Measurements from ENCODE around the gene CCDC47. TPM values are rescaled to one million over a fixed set of nuclear protein-coding genes. Genes with fewer than 3 reads are reported as not detected.

The CCDC47 gene
- total RNA-seq, 1 experiment from 2014 or later = 104 TPM

DNA sequence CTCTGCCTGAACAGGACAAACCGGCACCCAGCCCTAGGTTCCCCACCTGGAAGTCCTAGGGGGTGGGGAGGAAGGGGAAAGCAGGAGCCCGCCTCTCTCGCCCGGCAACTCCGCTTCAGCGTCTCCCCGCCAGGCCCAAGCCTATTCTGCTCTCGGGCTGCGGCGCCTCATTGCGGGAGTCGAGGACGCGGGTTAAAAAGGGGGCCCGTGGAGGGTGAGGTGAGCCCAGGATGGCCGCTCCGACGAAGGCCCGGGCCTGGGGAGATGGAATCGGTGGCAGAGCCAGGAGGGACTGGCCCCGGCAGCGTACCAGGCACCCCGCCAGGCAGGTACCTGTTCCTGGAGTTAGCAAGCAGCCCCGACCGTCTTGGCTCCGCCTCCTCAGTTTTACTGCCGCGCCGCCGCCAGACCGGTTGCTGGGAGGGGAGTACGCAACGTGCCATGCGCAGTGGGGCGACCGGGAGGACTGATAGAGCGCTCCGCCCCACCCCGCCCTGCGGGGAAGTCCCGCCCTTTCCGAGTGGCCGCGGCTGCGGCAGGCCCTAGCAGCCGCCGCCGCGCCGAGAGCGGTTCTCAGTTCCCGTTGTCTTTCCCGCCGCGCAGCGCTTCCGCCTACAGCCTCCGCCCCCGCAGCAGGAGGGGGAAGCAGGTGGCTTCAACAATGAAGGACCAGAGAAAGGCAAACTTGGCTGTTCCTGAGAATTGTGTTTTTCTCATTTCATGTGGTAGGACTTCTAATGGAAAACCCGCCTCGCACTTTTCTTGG lies 31.8 kb downstream of the CCDC47 start, which contains the start of gene STRADA:
TSS of gene STRADA (minus strand) at position 392 of the 766 bp plus-strand sequence. CDS start 13,430 bp downstream, outside the sequence.
- TF ChIP-seq EZH2 (IDR thresholded peaks at IDR 0.05; ENCODE audit: borderline replicate concordance, low read depth, low read length, poor library complexity, severe bottlenecking) = no peak
- TF ChIP-seq, protein P1, sequence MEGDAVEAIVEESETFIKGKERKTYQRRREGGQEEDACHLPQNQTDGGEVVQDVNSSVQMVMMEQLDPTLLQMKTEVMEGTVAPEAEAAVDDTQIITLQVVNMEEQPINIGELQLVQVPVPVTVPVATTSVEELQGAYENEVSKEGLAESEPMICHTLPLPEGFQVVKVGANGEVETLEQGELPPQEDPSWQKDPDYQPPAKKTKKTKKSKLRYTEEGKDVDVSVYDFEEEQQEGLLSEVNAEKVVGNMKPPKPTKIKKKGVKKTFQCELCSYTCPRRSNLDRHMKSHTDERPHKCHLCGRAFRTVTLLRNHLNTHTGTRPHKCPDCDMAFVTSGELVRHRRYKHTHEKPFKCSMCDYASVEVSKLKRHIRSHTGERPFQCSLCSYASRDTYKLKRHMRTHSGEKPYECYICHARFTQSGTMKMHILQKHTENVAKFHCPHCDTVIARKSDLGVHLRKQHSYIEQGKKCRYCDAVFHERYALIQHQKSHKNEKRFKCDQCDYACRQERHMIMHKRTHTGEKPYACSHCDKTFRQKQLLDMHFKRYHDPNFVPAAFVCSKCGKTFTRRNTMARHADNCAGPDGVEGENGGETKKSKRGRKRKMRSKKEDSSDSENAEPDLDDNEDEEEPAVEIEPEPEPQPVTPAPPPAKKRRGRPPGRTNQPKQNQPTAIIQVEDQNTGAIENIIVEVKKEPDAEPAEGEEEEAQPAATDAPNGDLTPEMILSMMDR (conservative IDR thresholded peaks at IDR 0.05; ENCODE audit: low read depth, low read length) = no peak
- CTCF ChIA-PET = interaction anchor here (0.7 kb wide), 1 partner anchor 41 kb away, joined by 3 read pairs; no protein-coding TSS in a partner anchor
- Histone ChIP-seq H3K27ac (ENCODE audit: low read depth, low read length, poor library complexity, severe bottlenecking) (peak within 1 kb of the TSS; percentile 93), H3K9me3 (ENCODE audit: low read depth, low read length, poor library complexity, severe bottlenecking) (no peaks in the 10 kb centered on the region), H3K4me3 (ENCODE audit: low read depth, low read length, poor library complexity, severe bottlenecking) (peak within 1 kb of the TSS; percentile 91), H3K27me3 (replicated peaks; ENCODE audit: insufficient read depth, low read depth, low read length, poor library complexity) (no peaks in the 10 kb centered on the region), H3K4me1 (ENCODE audit: insufficient read depth, low read length, poor library complexity, severe bottlenecking) (peaks cover 4% of the 10 kb centered on the region), H3K36me3 (ENCODE audit: insufficient read depth, low read length, poor library complexity, severe bottlenecking) (peaks cover 8% of the 10 kb centered on the region)
- POLR2A ChIA-PET (ENCODE audit: low non-redundant PET) = no interaction called here
- intact Hi-C loops (cut with micrococcal nuclease; ENCODE audit: unreplicated experiment) = no loop called here
- DNase-seq (ENCODE audit: low spot score) = peak; percentile 99
- BruUV-seq (replicated peaks) = no TSS peak

DNA sequence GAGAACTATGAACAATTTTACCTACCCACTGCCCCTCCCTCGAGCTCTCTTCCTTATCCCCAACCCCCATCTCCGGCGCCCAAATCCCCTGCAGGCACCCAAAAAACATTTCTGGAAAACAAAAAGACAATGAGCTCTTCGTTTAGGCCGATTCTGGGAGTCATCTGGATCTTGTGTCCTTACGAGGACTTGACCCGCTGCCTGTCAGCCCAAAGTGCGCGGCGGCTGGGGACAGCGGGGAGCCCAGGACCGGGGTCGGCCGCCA lies 32.3 kb downstream of the CCDC47 start:
- no peak for DNase-seq (ENCODE audit: low spot score)
- no peaks in the 10 kb centered on the region for H3K9me3 ChIP-seq (ENCODE audit: low read depth, low read length, poor library complexity, severe bottlenecking)
- no TSS peak for BruUV-seq (replicated peaks)
- H3K27me3 ChIP-seq (replicated peaks; ENCODE audit: insufficient read depth, low read depth, low read length, poor library complexity) = no peaks in the 10 kb centered on the region
- TF ChIP-seq, protein P1 (conservative IDR thresholded peaks at IDR 0.05; ENCODE audit: low read depth, low read length) = no peak
- no peak for TF ChIP-seq EZH2 (IDR thresholded peaks at IDR 0.05; ENCODE audit: borderline replicate concordance, low read depth, low read length, poor library complexity, severe bottlenecking)
- H3K27ac ChIP-seq (ENCODE audit: low read depth, low read length, poor library complexity, severe bottlenecking) = peak overlapping the region; percentile 93
- H3K36me3 ChIP-seq (ENCODE audit: insufficient read depth, low read length, poor library complexity, severe bottlenecking) = peaks cover 3% of the 10 kb centered on the region
- intact Hi-C loops (cut with micrococcal nuclease; ENCODE audit: unreplicated experiment) = no loop called here
- ChIA-PET CTCF (no interaction called here), POLR2A (ENCODE audit: low non-redundant PET) (no interaction called here)
- peak overlapping the region; percentile 91 for H3K4me3 ChIP-seq (ENCODE audit: low read depth, low read length, poor library complexity, severe bottlenecking)
- peaks cover 4% of the 10 kb centered on the region for H3K4me1 ChIP-seq (ENCODE audit: insufficient read depth, low read length, poor library complexity, severe bottlenecking)

DNA sequence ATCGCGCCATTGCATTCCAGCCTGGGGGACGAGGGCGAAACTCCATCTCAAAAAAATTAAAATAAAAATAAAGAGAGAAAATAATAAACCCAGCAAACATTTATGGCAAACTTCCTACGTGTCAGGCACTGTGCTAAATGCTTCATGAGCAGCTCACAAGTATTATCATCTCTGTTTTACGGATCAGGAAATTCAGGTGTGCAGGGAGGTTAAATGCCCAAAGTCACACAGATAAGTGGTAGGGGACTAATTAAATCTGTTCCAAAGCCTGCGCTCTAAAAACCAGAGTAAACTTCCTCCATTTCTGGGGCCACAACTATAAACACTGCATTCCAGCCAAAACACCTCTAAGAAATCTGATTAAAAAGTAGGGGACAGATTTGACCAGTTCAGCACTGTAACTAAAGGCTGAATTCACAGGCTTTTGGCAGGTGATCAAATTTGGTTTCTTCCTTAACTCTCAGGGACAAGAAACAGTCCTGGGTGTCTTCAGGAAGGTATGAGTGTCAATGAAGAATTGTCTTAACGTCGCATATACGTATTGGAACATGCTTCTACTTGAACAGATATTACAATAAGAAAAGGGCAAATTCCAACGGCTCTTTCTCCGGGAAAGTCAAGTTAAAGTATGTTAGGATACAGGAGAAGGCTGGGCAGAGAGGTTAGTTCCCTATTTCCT lies 32.8 kb downstream of the CCDC47 start:
- H3K36me3 ChIP-seq (ENCODE audit: insufficient read depth, low read length, poor library complexity, severe bottlenecking) = no peaks in the 10 kb centered on the region
- peak overlapping the region; percentile 91 for H3K4me3 ChIP-seq (ENCODE audit: low read depth, low read length, poor library complexity, severe bottlenecking)
- no peak for DNase-seq (ENCODE audit: low spot score)
- H3K9me3 ChIP-seq (ENCODE audit: low read depth, low read length, poor library complexity, severe bottlenecking) = no peaks in the 10 kb centered on the region
- ChIA-PET CTCF (no interaction called here), POLR2A (ENCODE audit: low non-redundant PET) (interaction anchor here (0.6 kb wide), 1 partner anchor 787 kb away, joined by 6 read pairs; no protein-coding TSS in a partner anchor)
- BruUV-seq (replicated peaks) = TSS peak; percentile 66
- no peaks in the 10 kb centered on the region for H3K27me3 ChIP-seq (replicated peaks; ENCODE audit: insufficient read depth, low read depth, low read length, poor library complexity)
- peaks cover 4% of the 10 kb centered on the region for H3K4me1 ChIP-seq (ENCODE audit: insufficient read depth, low read length, poor library complexity, severe bottlenecking)
- intact Hi-C loops (cut with micrococcal nuclease; ENCODE audit: unreplicated experiment) = no loop called here
- no peak for TF ChIP-seq EZH2 (IDR thresholded peaks at IDR 0.05; ENCODE audit: borderline replicate concordance, low read depth, low read length, poor library complexity, severe bottlenecking)
- TF ChIP-seq, protein P1 (conservative IDR thresholded peaks at IDR 0.05; ENCODE audit: low read depth, low read length) = no peak
- H3K27ac ChIP-seq (ENCODE audit: low read depth, low read length, poor library complexity, severe bottlenecking) = peak overlapping the region; percentile 93

All from A673 (cell line).